WTC11 (cell line): ENCODE measurements around the gene RAC3.

Experiments used
- TF ChIP-seq, protein P1 (sequence below): sonication (generic); formaldehyde crosslinking; IDR thresholded peaks from 2 replicates; pipeline ENCODE4 v1.8.0; 2022; ENCODE audit warnings: mild to moderate bottlenecking, missing genetic modification reagents
- TF ChIP-seq, protein P2 (sequence below): fragments of 200-600 bp; IDR thresholded peaks from 2 replicates; pipeline ENCODE4 v1.8.0; 2022; ENCODE audit warnings: antibody characterized with exemption

GRCh38 chr17:82033359-82034085, 2.0 kb downstream of the RAC3 start:
- TF ChIP-seq, protein P1, sequence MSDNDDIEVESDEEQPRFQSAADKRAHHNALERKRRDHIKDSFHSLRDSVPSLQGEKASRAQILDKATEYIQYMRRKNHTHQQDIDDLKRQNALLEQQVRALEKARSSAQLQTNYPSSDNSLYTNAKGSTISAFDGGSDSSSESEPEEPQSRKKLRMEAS (CRISPR knock-in tag) = no peak
- TF ChIP-seq, protein P2, sequence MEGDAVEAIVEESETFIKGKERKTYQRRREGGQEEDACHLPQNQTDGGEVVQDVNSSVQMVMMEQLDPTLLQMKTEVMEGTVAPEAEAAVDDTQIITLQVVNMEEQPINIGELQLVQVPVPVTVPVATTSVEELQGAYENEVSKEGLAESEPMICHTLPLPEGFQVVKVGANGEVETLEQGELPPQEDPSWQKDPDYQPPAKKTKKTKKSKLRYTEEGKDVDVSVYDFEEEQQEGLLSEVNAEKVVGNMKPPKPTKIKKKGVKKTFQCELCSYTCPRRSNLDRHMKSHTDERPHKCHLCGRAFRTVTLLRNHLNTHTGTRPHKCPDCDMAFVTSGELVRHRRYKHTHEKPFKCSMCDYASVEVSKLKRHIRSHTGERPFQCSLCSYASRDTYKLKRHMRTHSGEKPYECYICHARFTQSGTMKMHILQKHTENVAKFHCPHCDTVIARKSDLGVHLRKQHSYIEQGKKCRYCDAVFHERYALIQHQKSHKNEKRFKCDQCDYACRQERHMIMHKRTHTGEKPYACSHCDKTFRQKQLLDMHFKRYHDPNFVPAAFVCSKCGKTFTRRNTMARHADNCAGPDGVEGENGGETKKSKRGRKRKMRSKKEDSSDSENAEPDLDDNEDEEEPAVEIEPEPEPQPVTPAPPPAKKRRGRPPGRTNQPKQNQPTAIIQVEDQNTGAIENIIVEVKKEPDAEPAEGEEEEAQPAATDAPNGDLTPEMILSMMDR = no peak
